Measurements from ENCODE around the gene APCS. TPM values are rescaled to one million over a fixed set of nuclear protein-coding genes. Genes with fewer than 3 reads are reported as not detected.

Gene APCS
- total RNA-seq, 1 donor from 2014 or later, result not detected

DNA sequence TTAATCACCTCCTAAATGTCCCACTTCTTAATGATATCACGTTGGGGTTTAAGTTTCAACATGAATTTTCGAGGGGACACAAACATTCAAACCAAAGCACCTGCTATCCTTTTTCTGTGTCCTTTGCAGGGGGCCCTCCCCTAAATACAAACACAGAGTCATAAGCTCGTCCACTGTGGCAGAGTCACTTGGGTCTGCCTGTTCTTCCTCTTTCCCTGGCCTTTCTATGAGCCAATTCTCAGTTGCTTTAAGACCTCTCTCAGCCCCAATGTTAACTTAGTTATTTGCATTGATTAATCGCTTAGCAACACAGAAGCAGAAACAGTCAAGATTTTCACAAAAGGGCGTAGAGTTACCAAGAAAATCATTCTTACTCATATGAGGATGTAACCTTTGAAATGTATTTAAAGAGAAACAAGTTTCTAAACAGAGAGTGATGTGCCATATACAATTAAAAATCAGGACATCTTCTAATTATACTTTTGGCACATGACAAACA is 14.9 kb downstream of the APCS start:
- Histone ChIP-seq H3K36me3 (no peaks in the 10 kb centered on the region), H3K27ac (no peak overlapping the region), H3K4me3 (no peak overlapping the region), H3K4me1 (no peaks in the 10 kb centered on the region), H3K27me3 (no peaks in the 10 kb centered on the region), H3K9me3 (no peaks in the 10 kb centered on the region)
- intact Hi-C loops (cut with DNase I), result no loop called here
- TF ChIP-seq, protein P1, sequence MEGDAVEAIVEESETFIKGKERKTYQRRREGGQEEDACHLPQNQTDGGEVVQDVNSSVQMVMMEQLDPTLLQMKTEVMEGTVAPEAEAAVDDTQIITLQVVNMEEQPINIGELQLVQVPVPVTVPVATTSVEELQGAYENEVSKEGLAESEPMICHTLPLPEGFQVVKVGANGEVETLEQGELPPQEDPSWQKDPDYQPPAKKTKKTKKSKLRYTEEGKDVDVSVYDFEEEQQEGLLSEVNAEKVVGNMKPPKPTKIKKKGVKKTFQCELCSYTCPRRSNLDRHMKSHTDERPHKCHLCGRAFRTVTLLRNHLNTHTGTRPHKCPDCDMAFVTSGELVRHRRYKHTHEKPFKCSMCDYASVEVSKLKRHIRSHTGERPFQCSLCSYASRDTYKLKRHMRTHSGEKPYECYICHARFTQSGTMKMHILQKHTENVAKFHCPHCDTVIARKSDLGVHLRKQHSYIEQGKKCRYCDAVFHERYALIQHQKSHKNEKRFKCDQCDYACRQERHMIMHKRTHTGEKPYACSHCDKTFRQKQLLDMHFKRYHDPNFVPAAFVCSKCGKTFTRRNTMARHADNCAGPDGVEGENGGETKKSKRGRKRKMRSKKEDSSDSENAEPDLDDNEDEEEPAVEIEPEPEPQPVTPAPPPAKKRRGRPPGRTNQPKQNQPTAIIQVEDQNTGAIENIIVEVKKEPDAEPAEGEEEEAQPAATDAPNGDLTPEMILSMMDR (IDR thresholded peaks at IDR 0.05), result no peak
- no peak for DNase-seq (ENCODE audit: low spot score in 2 of 2)

DNA sequence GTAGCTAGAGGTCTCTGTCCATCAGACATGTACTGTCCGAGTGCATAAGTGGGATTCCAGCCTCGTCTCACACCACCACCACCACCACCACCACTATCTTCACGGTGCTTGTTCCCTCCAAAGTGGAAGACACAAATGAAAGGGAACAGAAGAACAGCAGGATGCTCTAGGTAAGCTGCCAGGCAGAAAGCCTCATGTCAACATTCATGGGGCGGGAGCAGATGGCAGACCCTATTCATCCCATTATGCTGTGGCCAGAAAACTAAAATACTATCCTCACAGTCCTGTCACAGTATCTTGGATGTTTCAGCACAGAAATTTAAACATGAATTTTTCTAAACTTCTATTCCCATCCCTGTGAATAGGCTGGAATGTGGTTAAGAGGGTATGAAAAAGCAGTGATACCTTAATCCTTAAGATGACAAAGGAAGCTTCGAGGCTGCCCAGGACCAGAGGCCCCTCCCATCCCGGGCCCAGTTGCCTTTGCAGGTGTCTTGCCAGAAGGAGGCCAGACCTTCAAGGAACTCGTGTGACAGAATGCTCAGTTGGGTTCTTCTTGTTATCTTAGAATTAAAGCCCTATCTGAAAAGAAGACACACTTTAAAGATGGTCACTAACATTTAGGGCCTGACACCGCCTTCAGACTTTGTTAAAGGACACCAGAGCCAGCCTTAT is 24.7 kb downstream of the APCS start:
- Histone ChIP-seq H3K27ac (no peak overlapping the region), H3K27me3 (no peaks in the 10 kb centered on the region), H3K4me1 (no peaks in the 10 kb centered on the region), H3K36me3 (no peaks in the 10 kb centered on the region), H3K4me3 (no peak overlapping the region), H3K9me3 (no peaks in the 10 kb centered on the region)
- DNase-seq (ENCODE audit: low spot score in 2 of 2), result no peak
- intact Hi-C loops (cut with DNase I), result no loop called here
- TF ChIP-seq, protein P1 (IDR thresholded peaks at IDR 0.05), result no peak

DNA sequence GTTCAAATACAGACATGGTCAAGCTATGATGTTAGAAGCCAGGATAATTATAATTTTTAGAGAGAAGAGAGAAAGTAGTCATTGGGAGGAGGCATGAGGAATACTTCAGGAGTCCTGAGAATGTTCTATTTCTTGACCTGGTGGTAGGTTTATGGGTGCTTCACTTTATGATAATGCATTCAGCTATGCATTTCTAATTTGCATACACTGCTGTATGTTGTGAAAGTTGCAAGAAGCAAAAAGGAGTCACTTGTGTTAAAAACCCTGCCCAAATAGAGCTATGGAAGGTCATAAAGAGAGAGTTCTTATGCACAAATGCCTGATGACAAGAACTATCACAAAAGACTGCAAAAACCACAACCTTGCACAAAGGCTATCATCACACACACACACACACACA is 45.3 kb downstream of the APCS start:
- intact Hi-C loops (cut with DNase I), result no loop called here
- Histone ChIP-seq H3K4me1 (no peaks in the 10 kb centered on the region), H3K27ac (no peak overlapping the region), H3K4me3 (no peak overlapping the region), H3K27me3 (no peaks in the 10 kb centered on the region), H3K9me3 (no peaks in the 10 kb centered on the region), H3K36me3 (no peaks in the 10 kb centered on the region)
- no peak for DNase-seq (ENCODE audit: low spot score in 2 of 2)
- TF ChIP-seq, protein P1 (IDR thresholded peaks at IDR 0.05), result no peak

Other genes with a start within 250 kb of the APCS start
- gene OR10J4, start 155.6 kb upstream of the APCS start, total RNA-seq, result not detected
- not detected for gene OR10J1, start 148.1 kb upstream of the APCS start, total RNA-seq
- gene OR10J5, start 51.8 kb upstream of the APCS start, total RNA-seq, result not detected
- 3.8 TPM for gene CRP, start 126.8 kb downstream of the APCS start, total RNA-seq
- gene DUSP23, start 193.1 kb downstream of the APCS start, total RNA-seq, result 549 TPM
- gene FCRL6, start 214.5 kb downstream of the APCS start, total RNA-seq, result not detected
- 6.7 TPM for gene SLAMF8, start 239.0 kb downstream of the APCS start, total RNA-seq

Measured in ascending aorta (tissue), 2 donors.